ENCODE measurements around the gene BAIAP2L2.
"Not testable (repeated sequence)": the region's sequence is repeated elsewhere in the genome, so short reads cannot be mapped to it uniquely, and the experiment has no call there.

Gene BAIAP2L2

GRCh38 chr22:38081941-38082828, 28.3 kb downstream of the BAIAP2L2 start:
- DNase-seq (ENCODE audit: low read depth, low spot score), result no peak

- DNase-seq (ENCODE audit: low read depth, low spot score), result no peak
These were observed 28.9 kb downstream of the BAIAP2L2 start for GRCh38 chr22:38081636-38081940.

- no peak for DNase-seq (ENCODE audit: low read depth, low spot score)
These were observed 29.4 kb downstream of the BAIAP2L2 start for GRCh38 chr22:38080850-38081635.

GRCh38 chr22:38080474-38080849, 30.0 kb downstream of the BAIAP2L2 start:
- no peak for DNase-seq (ENCODE audit: low read depth, low spot score)

GRCh38 chr22:38079804-38080203, 30.7 kb downstream of the BAIAP2L2 start:
- no peak for DNase-seq (ENCODE audit: low read depth, low spot score)

GRCh38 chr22:38079208-38079607, 31.3 kb downstream of the BAIAP2L2 start:
- DNase-seq (ENCODE audit: low read depth, low spot score), result not testable (repeated sequence)

- DNase-seq (ENCODE audit: low read depth, low spot score), result no peak
These were observed 32.2 kb downstream of the BAIAP2L2 start for GRCh38 chr22:38078046-38078840.

- DNase-seq (ENCODE audit: low read depth, low spot score), result no peak
These were observed 32.9 kb downstream of the BAIAP2L2 start for GRCh38 chr22:38077595-38077994.

- DNase-seq (ENCODE audit: low read depth, low spot score), result no peak
These were observed 33.4 kb downstream of the BAIAP2L2 start for GRCh38 chr22:38077096-38077495.

GRCh38 chr22:38075961-38076360, 34.5 kb downstream of the BAIAP2L2 start:
- DNase-seq (ENCODE audit: low read depth, low spot score), result no peak

- DNase-seq (ENCODE audit: low read depth, low spot score), result no peak
These were observed 35.2 kb downstream of the BAIAP2L2 start for GRCh38 chr22:38075105-38075825.

GRCh38 chr22:38074181-38075104, 36.0 kb downstream of the BAIAP2L2 start:
- DNase-seq (ENCODE audit: low read depth, low spot score), result no peak

GRCh38 chr22:38073150-38074130, 37.0 kb downstream of the BAIAP2L2 start:
- DNase-seq (ENCODE audit: low read depth, low spot score), result no peak

- no peak for DNase-seq (ENCODE audit: low read depth, low spot score)
These were observed 37.9 kb downstream of the BAIAP2L2 start for GRCh38 chr22:38072322-38073149.

- DNase-seq (ENCODE audit: low read depth, low spot score), result no peak
These were observed 38.8 kb downstream of the BAIAP2L2 start for GRCh38 chr22:38071421-38072321.

- no peak for DNase-seq (ENCODE audit: low read depth, low spot score)
These were observed 40.1 kb downstream of the BAIAP2L2 start for GRCh38 chr22:38070250-38070921.

All from iPS DF 19.7 (cell line).